Neural cell (in vitro differentiated cells): ENCODE results near the gene UNK. TPM values are rescaled to one million over a fixed set of nuclear protein-coding genes. Genes with fewer than 3 reads are reported as not detected.

Experiments used
- H2AFZ ChIP-seq: fragments of 200-600, 300-800 bp; sonication (generic), shearing (Covaris generic); 2 replicates; pipeline ENCODE4 v1.6.0; 2014; ENCODE audit warnings: low read depth, mild to moderate bottlenecking, antibody characterized with exemption, low read length, moderate library complexity
- H3F3A ChIP-seq: fragments of 200-600 bp; shearing (Covaris generic); 2 replicates; pipeline ENCODE4 v1.6.1; 2016; ENCODE audit warnings: mild to moderate bottlenecking, moderate library complexity, mixed read lengths, antibody characterized with exemption, low read length; ENCODE audit not compliant: insufficient read depth, poor library complexity, severe bottlenecking
- H3K27ac ChIP-seq: fragments of 200-600, 300-800 bp; sonication (generic), shearing (Covaris generic); 2 replicates; pipeline ENCODE4 v1.5.1; 2014; ENCODE audit warnings: mild to moderate bottlenecking, low read length, moderate library complexity
- H3K27me3 ChIP-seq: fragments of 300-800, 200-600 bp; sonication (generic), shearing (Covaris generic); 2 replicates; pipeline ENCODE4 v1.6.0; 2014; ENCODE audit warnings: mild to moderate bottlenecking, low read depth, low read length, moderate library complexity; ENCODE audit not compliant: insufficient read depth
- H3K36me3 ChIP-seq: fragments of 300-800, 200-600 bp; sonication (generic), shearing (Covaris generic); 2 replicates; pipeline ENCODE4 v1.5.1; 2014; ENCODE audit warnings: mild to moderate bottlenecking, antibody characterized with exemption, low read length, moderate library complexity; ENCODE audit not compliant: insufficient read depth
- H3K4me2 ChIP-seq: fragments of 300-800, 200-600 bp; sonication (generic), shearing (Covaris generic); 2 replicates; pipeline ENCODE4 v1.6.0; 2014; ENCODE audit warnings: mild to moderate bottlenecking, low read length
- H3K4me3 ChIP-seq: fragments of 300-800, 200-600 bp; sonication (generic), shearing (Covaris generic); 2 replicates; pipeline ENCODE4 v1.5.1; 2014; ENCODE audit warnings: mild to moderate bottlenecking, low read length, moderate library complexity
- H3K79me2 ChIP-seq: fragments of 200-600 bp; shearing (Covaris generic); replicated peaks from 2 replicates; pipeline ENCODE4 v1.6.0; 2014; ENCODE audit warnings: mild to moderate bottlenecking, low read length, moderate library complexity; ENCODE audit not compliant: insufficient read depth
- H3K9ac ChIP-seq: fragments of 300-800, 200-600 bp; sonication (generic), shearing (Covaris generic); 2 replicates; pipeline ENCODE4 v1.6.1; 2016; ENCODE audit warnings: mild to moderate bottlenecking, low read length, mixed read lengths
- H3K9me2 ChIP-seq: fragments of 200-600 bp; shearing (Covaris generic); 2 replicates; pipeline ENCODE4 v1.6.1; 2016; ENCODE audit warnings: mild to moderate bottlenecking, low read length, mixed read lengths; ENCODE audit not compliant: insufficient read depth
- H3K9me3 ChIP-seq: fragments of 200-600, 300-800 bp; sonication (generic), shearing (Covaris generic); 2 replicates; pipeline ENCODE4 v1.6.1; 2016; ENCODE audit warnings: mild to moderate bottlenecking, mixed run types, low read length, moderate library complexity, mixed read lengths
- H4K20me1 ChIP-seq: fragments of 200-600 bp; shearing (Covaris generic); 2 replicates; pipeline ENCODE4 v1.6.1; 2016; ENCODE audit warnings: mild to moderate bottlenecking, mixed run types; ENCODE audit not compliant: insufficient read depth
- EZH2 ChIP-seq: fragments of 200-600, 300-800 bp; shearing (Covaris generic), sonication (generic); IDR thresholded peaks from 2 replicates; pipeline ENCODE4 v1.6.1; 2014; ENCODE audit warnings: antibody characterized with exemption, low read length, borderline replicate concordance, mild to moderate bottlenecking; ENCODE audit not compliant: insufficient read depth, poor library complexity, severe bottlenecking
- MXI1 ChIP-seq: fragments of 450-650 bp; conservative IDR thresholded peaks from 2 replicates; pipeline ENCODE4 v1.6.1; 2014; ENCODE audit warnings: antibody characterized with exemption, mild to moderate bottlenecking; ENCODE audit not compliant: poor library complexity, severe bottlenecking
- POLR2AphosphoS5 ChIP-seq: IDR thresholded peaks from 2 replicates; pipeline ENCODE4 v1.6.1; 2012
- RAD21 ChIP-seq: fragments of 450-650 bp; conservative IDR thresholded peaks from 2 replicates; pipeline ENCODE4 v1.6.1; 2014; ENCODE audit warnings: antibody characterized with exemption, mild to moderate bottlenecking, moderate library complexity
- TAF1 ChIP-seq: IDR thresholded peaks from 2 replicates; pipeline ENCODE4 v1.6.1; 2012; ENCODE audit warnings: low read depth
- polyA plus RNA-seq: library from polyadenylated mRNA; depleted of rRNA; stranded (reverse); fragments of >200 nt; gene quantifications from 2 replicates; pipeline ENCODE4 v1.2.3, GENCODE V29; 2014
- TF ChIP-seq, protein P1 (sequence below): IDR thresholded peaks from 2 replicates; pipeline ENCODE4 v1.6.1; 2012; ENCODE audit warnings: borderline replicate concordance
- TF ChIP-seq, protein P2 (sequence below): fragments of 450-650 bp; IDR thresholded peaks from 2 replicates; pipeline ENCODE4 v1.5.1; 2014; ENCODE audit warnings: antibody characterized with exemption, mild to moderate bottlenecking, moderate library complexity; ENCODE audit not compliant: poor library complexity, severe bottlenecking

Gene UNK
- polyA plus RNA-seq, 1 donor from 2014 or later = 29.9 TPM

DNA sequence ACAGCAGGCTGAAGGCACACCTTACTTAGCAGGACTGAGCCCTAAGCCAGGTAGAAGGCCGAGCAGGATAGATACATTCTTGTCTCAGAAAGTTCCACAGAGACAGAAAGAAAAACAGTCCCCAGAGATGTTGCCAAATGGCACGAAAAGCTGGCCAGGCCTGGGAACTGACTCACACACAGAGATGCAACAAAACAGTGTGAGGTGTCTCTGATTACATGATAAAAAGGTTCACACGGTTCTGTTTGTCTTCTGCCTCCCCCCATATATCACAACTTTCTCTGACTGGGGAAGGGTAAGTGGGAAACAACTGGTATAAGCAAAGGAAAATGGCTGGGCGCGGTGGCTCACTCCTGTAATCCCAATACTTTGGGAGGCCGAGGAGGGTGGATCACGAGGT lies 68.8 kb downstream of the UNK start:
- peaks cover 8% of the 10 kb centered on the region for H3F3A ChIP-seq
- H3K27ac ChIP-seq = no peak overlapping the region
- peaks cover 10% of the 10 kb centered on the region for H3K79me2 ChIP-seq
- no peak overlapping the region for H3K4me2 ChIP-seq
- no peak overlapping the region for H3K4me3 ChIP-seq
- H4K20me1 ChIP-seq = no peaks in the 10 kb centered on the region
- H2AFZ ChIP-seq = no peak overlapping the region
- no peak overlapping the region for H3K9ac ChIP-seq
- H3K9me2 ChIP-seq = no peaks in the 10 kb centered on the region
- no peak for TF ChIP-seq RAD21
- TF ChIP-seq EZH2 = no peak
- TF ChIP-seq MXI1 = no peak
- TF ChIP-seq, protein P1, sequence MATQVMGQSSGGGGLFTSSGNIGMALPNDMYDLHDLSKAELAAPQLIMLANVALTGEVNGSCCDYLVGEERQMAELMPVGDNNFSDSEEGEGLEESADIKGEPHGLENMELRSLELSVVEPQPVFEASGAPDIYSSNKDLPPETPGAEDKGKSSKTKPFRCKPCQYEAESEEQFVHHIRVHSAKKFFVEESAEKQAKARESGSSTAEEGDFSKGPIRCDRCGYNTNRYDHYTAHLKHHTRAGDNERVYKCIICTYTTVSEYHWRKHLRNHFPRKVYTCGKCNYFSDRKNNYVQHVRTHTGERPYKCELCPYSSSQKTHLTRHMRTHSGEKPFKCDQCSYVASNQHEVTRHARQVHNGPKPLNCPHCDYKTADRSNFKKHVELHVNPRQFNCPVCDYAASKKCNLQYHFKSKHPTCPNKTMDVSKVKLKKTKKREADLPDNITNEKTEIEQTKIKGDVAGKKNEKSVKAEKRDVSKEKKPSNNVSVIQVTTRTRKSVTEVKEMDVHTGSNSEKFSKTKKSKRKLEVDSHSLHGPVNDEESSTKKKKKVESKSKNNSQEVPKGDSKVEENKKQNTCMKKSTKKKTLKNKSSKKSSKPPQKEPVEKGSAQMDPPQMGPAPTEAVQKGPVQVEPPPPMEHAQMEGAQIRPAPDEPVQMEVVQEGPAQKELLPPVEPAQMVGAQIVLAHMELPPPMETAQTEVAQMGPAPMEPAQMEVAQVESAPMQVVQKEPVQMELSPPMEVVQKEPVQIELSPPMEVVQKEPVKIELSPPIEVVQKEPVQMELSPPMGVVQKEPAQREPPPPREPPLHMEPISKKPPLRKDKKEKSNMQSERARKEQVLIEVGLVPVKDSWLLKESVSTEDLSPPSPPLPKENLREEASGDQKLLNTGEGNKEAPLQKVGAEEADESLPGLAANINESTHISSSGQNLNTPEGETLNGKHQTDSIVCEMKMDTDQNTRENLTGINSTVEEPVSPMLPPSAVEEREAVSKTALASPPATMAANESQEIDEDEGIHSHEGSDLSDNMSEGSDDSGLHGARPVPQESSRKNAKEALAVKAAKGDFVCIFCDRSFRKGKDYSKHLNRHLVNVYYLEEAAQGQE = no peak
- TF ChIP-seq, protein P2, sequence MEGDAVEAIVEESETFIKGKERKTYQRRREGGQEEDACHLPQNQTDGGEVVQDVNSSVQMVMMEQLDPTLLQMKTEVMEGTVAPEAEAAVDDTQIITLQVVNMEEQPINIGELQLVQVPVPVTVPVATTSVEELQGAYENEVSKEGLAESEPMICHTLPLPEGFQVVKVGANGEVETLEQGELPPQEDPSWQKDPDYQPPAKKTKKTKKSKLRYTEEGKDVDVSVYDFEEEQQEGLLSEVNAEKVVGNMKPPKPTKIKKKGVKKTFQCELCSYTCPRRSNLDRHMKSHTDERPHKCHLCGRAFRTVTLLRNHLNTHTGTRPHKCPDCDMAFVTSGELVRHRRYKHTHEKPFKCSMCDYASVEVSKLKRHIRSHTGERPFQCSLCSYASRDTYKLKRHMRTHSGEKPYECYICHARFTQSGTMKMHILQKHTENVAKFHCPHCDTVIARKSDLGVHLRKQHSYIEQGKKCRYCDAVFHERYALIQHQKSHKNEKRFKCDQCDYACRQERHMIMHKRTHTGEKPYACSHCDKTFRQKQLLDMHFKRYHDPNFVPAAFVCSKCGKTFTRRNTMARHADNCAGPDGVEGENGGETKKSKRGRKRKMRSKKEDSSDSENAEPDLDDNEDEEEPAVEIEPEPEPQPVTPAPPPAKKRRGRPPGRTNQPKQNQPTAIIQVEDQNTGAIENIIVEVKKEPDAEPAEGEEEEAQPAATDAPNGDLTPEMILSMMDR = no peak
- TF ChIP-seq TAF1 = no peak
- no peaks in the 10 kb centered on the region for H3K27me3 ChIP-seq
- H3K9me3 ChIP-seq = no peaks in the 10 kb centered on the region
- no peaks in the 10 kb centered on the region for H3K36me3 ChIP-seq

DNA sequence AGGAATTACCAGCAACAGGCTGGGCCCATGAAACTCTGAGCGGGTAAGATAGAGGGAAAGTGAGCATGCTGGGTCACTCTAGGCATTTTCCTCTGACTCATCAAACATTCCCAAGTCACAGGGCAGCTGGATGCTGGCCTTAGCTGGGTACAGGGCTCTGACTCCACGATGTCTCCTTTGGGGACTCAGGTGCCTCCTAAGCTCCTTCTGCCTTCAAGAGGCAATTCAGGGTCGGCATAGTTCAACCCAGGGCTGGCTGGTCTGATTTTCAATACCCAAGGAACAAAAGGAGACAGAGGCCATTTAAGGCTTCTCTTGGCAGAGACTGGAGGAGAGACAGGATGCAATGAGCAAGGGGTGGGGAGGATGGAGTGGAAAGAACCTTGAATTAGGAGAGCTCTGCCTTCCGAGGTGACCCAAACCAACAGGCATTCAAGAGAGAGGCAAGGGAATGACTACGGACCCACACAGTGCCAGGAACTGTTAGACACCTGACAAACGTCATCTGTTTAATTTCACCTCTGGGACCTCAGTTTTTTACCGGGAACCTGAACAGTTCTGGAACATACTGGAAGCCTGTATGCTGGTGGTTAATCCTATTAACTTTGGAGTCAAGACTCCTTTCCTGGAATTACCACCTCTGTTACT lies 69.6 kb downstream of the UNK start:
- peak overlapping the region; percentile 91 for H3K4me3 ChIP-seq
- H3K9me2 ChIP-seq = no peaks in the 10 kb centered on the region
- H4K20me1 ChIP-seq = no peaks in the 10 kb centered on the region
- no peaks in the 10 kb centered on the region for H3K9me3 ChIP-seq
- peak overlapping the region; percentile 86 for H3K27ac ChIP-seq
- H3K27me3 ChIP-seq = no peaks in the 10 kb centered on the region
- peak overlapping the region; percentile 94 for H3K4me2 ChIP-seq
- H3K36me3 ChIP-seq = no peaks in the 10 kb centered on the region
- H3F3A ChIP-seq = peaks cover 8% of the 10 kb centered on the region
- no peak overlapping the region for H2AFZ ChIP-seq
- TF ChIP-seq RAD21 = no peak
- TF ChIP-seq, protein P1 = no peak
- no peak for TF ChIP-seq TAF1
- no peak for TF ChIP-seq EZH2
- TF ChIP-seq POLR2AphosphoS5 = no peak
- H3K79me2 ChIP-seq = peaks cover 10% of the 10 kb centered on the region
- H3K9ac ChIP-seq = peak overlapping the region; percentile 77
